Natural killer cell (primary cell): Measurements from ENCODE around the gene CEMIP. TPM values are rescaled to one million over a fixed set of nuclear protein-coding genes. Genes with fewer than 3 reads are reported as not detected.

Experiments
- ATAC-seq, 3 donors: fragments of 150-1000 bp in 2 of 3; fragments of 200-7000 bp in 1 of 3; cut with Tn5 transposase; 1 replicate in 1 of 3; 2 replicates in 2 of 3; pipeline ENCODE4 v1.10.0; 2021; ENCODE audit warnings: mild to moderate bottlenecking in 2 of 3, moderate library complexity in 2 of 3
- DNase-seq, 2 donors: peaks; one replicate each; pipeline versions ENCODE4 v3.0.0 to v3.0.0-alpha.2; 2013 to 2021; ENCODE audit warnings: mixed read lengths in 1 of 2
- H3K27ac ChIP-seq: one replicate; pipeline ENCODE4 v1.5.1; 2013; ENCODE audit warnings: mild to moderate bottlenecking, low read length
- H3K27me3 ChIP-seq: one replicate; pipeline ENCODE4 v1.6.1; 2013; ENCODE audit warnings: low read length; ENCODE audit not compliant: control insufficient read depth, insufficient read depth
- H3K36me3 ChIP-seq: one replicate; pipeline ENCODE4 v1.6.1; 2013; ENCODE audit warnings: low read length; ENCODE audit not compliant: control insufficient read depth, insufficient read depth
- H3K4me1 ChIP-seq: one replicate; pipeline ENCODE4 v1.6.1; 2013; ENCODE audit warnings: low read length; ENCODE audit not compliant: control insufficient read depth, insufficient read depth
- H3K4me3 ChIP-seq: one replicate; pipeline ENCODE4 v1.5.1; 2013; ENCODE audit warnings: low read length
- H3K9me3 ChIP-seq: one replicate; pipeline ENCODE4 v1.6.1; 2013; ENCODE audit warnings: low read length; ENCODE audit not compliant: control insufficient read depth, insufficient read depth
- H3K27ac Mint-ChIP-seq, 2 donors: one replicate each; pipeline ENCODE4 v1.8.0; 2022; ENCODE audit warnings: mild to moderate bottlenecking in 2 of 2, mixed read lengths in 2 of 2, moderate library complexity in 1 of 2
- H3K27me3 Mint-ChIP-seq, 2 donors: one replicate each; pipeline ENCODE4 v1.8.0; 2022; ENCODE audit warnings: low read depth in 2 of 2, mixed read lengths in 2 of 2
- H3K36me3 Mint-ChIP-seq: one replicate; pipeline ENCODE4 v1.8.0; 2022; ENCODE audit warnings: mixed read lengths
- H3K4me1 Mint-ChIP-seq, 2 donors: one replicate each; pipeline ENCODE4 v1.8.0; 2022; ENCODE audit warnings: mixed read lengths in 2 of 2
- H3K4me3 Mint-ChIP-seq: one replicate; pipeline ENCODE4 v1.8.0; 2022; ENCODE audit warnings: mild to moderate bottlenecking, moderate library complexity, mixed read lengths
- H3K9me3 Mint-ChIP-seq, 2 donors: one replicate each; pipeline ENCODE4 v1.8.0; 2022; ENCODE audit warnings: mixed read lengths in 2 of 2
- CTCF ChIP-seq: fragments of 200-600 bp; IDR thresholded peaks from one replicate; pipeline ENCODE4 v1.8.0; 2022; ENCODE audit warnings: antibody characterized with exemption
- WGBS: methylation state at CpG from one replicate; pipeline ENCODE4 v1.1.7; 2013; ENCODE audit warnings: missing lambda C conversion rate; ENCODE audit not compliant: insufficient coverage; 5-methylcytosine and 5-hydroxymethylcytosine counted together
- intact Hi-C: fragments of 100-400 bp; cut with micrococcal nuclease; formaldehyde crosslinking; loops from one replicate; pipeline ENCODE4 v1.14.2; 2022
- total RNA-seq, 4 donors: library from RNA; stranded (reverse); fragments of 120-200 nt in 1 of 4; gene quantifications; one replicate each; pipeline versions ENCODE4 v1.2.3 to v1.2.4, GENCODE V29; 2013 to 2022

The CEMIP gene
- total RNA-seq, 3 donors from 2014 or later (not counting 1 experiment from before 2014, with no cell fraction given): 0.07 to 0.82 TPM; not detected in 1

GRCh38 chr15:80830677-80831076 lies 51.5 kb downstream of the CEMIP start:
- Histone ChIP-seq H3K4me3 (no peak overlapping the region), H3K9me3 (no peaks in the 10 kb centered on the region), H3K36me3 (no peaks in the 10 kb centered on the region), H3K27me3 (no peaks in the 10 kb centered on the region), H3K4me1 (no peaks in the 10 kb centered on the region), H3K27ac (no peak overlapping the region)
- Mint-ChIP-seq H3K36me3 (no peaks in the 10 kb centered on the region), H3K4me1 (no peaks in the 10 kb centered on the region), H3K27me3 (no peaks in the 10 kb centered on the region), H3K4me3 (no peak overlapping the region), H3K9me3 (no peaks in the 10 kb centered on the region), H3K27ac (no peak overlapping the region)
- no peak for TF ChIP-seq CTCF
- ATAC-seq (no peak), DNase-seq (no peak)
- WGBS: 100% methylated on average over 1 of the region's 1 CpG
- intact Hi-C loops: no loop called here

- H3K27ac ChIP-seq: no peak overlapping the region
- intact Hi-C loops: no loop called here
Observed at GRCh38 chr15:80831192-80831591, 52.0 kb downstream of the CEMIP start.

GRCh38 chr15:80831606-80832224 lies 52.5 kb downstream of the CEMIP start:
- no peaks in the 10 kb centered on the region for H3K36me3 Mint-ChIP-seq
- Histone ChIP-seq H3K27me3 (no peaks in the 10 kb centered on the region), H3K36me3 (no peaks in the 10 kb centered on the region), H3K4me3 (no peak overlapping the region), H3K4me1 (no peaks in the 10 kb centered on the region), H3K9me3 (no peaks in the 10 kb centered on the region), H3K27ac (no peak overlapping the region)
- DNase-seq: no peak
- no peaks in the 10 kb centered on the region for H3K4me1 Mint-ChIP-seq
- no peaks in the 10 kb centered on the region for H3K27me3 Mint-ChIP-seq
- 64% methylated on average over 7 of the region's 7 CpGs for WGBS
- H3K4me3 Mint-ChIP-seq: no peak overlapping the region
- H3K9me3 Mint-ChIP-seq: no peaks in the 10 kb centered on the region
- no peak for TF ChIP-seq CTCF
- intact Hi-C loops: no loop called here
- ATAC-seq: no peak
- no peak overlapping the region for H3K27ac Mint-ChIP-seq

More at GRCh38 chr15:80831192-80831591, 52.0 kb downstream of the CEMIP start:
- DNase-seq (no peak), ATAC-seq (no peak)
- Histone ChIP-seq H3K27me3 (no peaks in the 10 kb centered on the region), H3K4me3 (no peak overlapping the region), H3K4me1 (no peaks in the 10 kb centered on the region), H3K36me3 (no peaks in the 10 kb centered on the region), H3K9me3 (no peaks in the 10 kb centered on the region)
- no peak overlapping the region for H3K27ac Mint-ChIP-seq
- no peaks in the 10 kb centered on the region for H3K36me3 Mint-ChIP-seq
- no peak overlapping the region for H3K4me3 Mint-ChIP-seq
- no peak for TF ChIP-seq CTCF
- H3K4me1 Mint-ChIP-seq: no peaks in the 10 kb centered on the region
- no peaks in the 10 kb centered on the region for H3K9me3 Mint-ChIP-seq
- H3K27me3 Mint-ChIP-seq: no peaks in the 10 kb centered on the region
- WGBS: 89% methylated on average over 7 of the region's 7 CpGs

- WGBS: 71% methylated on average over 3 of the region's 3 CpGs
- H3K27ac Mint-ChIP-seq: no peak overlapping the region
- H3K4me3 Mint-ChIP-seq: no peak overlapping the region
- H3K9me3 Mint-ChIP-seq: no peaks in the 10 kb centered on the region
- ATAC-seq (no peak), DNase-seq (no peak)
- intact Hi-C loops: no loop called here
- Histone ChIP-seq H3K27me3 (no peaks in the 10 kb centered on the region), H3K27ac (no peak overlapping the region), H3K36me3 (no peaks in the 10 kb centered on the region), H3K9me3 (no peaks in the 10 kb centered on the region), H3K4me1 (no peaks in the 10 kb centered on the region), H3K4me3 (no peak overlapping the region)
- no peak for TF ChIP-seq CTCF
- no peaks in the 10 kb centered on the region for H3K4me1 Mint-ChIP-seq
- H3K36me3 Mint-ChIP-seq: no peaks in the 10 kb centered on the region
- H3K27me3 Mint-ChIP-seq: peaks cover 1 to 2% of the 10 kb centered on the region in 2 donors
Observed at GRCh38 chr15:80832686-80833085, 53.5 kb downstream of the CEMIP start.
